ENCODE data around the gene ENOSF1. TPM values are rescaled to one million over a fixed set of nuclear protein-coding genes. Genes with fewer than 3 reads are reported as not detected.

Gene ENOSF1
- total RNA-seq, 1 experiment from 2014 or later: 48.7 TPM

Other genes starting within 250 kb of the ENOSF1 start
- gene COLEC12, start 211.9 kb downstream of the ENOSF1 start, total RNA-seq (2021): not detected in 2 replicates
- not detected in 2 replicates for gene CETN1, start 132.2 kb downstream of the ENOSF1 start, total RNA-seq (2021)
- gene CLUL1, start 115.6 kb downstream of the ENOSF1 start, total RNA-seq (2021): not detected in 2 replicates
- gene TYMS, start 55.0 kb downstream of the ENOSF1 start, total RNA-seq (2021): 138 and 149 TPM in 2 replicates
- gene YES1, start 99.6 kb upstream of the ENOSF1 start, total RNA-seq (2021): 68.8 and 111 TPM in 2 replicates
- gene ADCYAP1, start 192.2 kb upstream of the ENOSF1 start, total RNA-seq (2021): not detected in 2 replicates